Coronary artery (tissue), 2 donors: ENCODE measurements around the gene PLXNA3.

ENCODE experiments used
- DNase-seq: peaks from one replicate; pipeline ENCODE4 v3.0.0-alpha.2; 2017; ENCODE audit warnings: low spot score
- H3K27ac ChIP-seq, 2 donors: fragments of 200-600 bp; sonication (generic); one replicate each; pipeline ENCODE4 v1.5.1; 2016 to 2019
- H3K4me3 ChIP-seq: fragments of 200-600 bp; sonication (generic); 2 replicates; pipeline ENCODE4 v1.5.1; 2016; ENCODE audit warnings: mild to moderate bottlenecking, moderate library complexity
- TF ChIP-seq, protein P1 (sequence below): fragments of 200-600 bp; sonication (generic); IDR thresholded peaks from one replicate; pipeline ENCODE4 v1.5.1; 2019; ENCODE audit warnings: antibody characterized with exemption

PLXNA3 gene

DNA sequence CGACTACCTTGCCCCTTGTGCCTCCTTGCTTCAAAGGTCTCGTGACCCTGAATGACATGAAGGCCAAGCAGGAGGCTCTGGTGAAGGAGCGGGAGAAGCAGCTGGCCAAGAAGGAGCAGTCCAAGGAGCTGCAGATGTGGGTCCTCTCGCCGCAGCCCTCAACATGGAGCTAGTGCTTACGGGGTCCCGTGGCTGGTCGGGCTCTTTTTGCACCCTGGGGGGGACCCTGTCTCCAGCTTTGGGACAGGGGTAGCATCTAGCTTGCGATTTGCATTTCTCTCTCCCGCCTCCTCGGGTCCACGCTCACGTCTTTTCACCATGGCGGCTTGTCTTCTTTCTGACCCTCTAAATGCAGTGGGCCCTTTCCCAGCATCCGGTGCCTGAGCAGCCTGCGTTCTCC lies 12.3 kb upstream of the PLXNA3 start:
- DNase-seq, result no peak
- Histone ChIP-seq H3K4me3 (peak overlapping the region; percentile 73), H3K27ac (no peak overlapping the region)
- TF ChIP-seq, protein P1, sequence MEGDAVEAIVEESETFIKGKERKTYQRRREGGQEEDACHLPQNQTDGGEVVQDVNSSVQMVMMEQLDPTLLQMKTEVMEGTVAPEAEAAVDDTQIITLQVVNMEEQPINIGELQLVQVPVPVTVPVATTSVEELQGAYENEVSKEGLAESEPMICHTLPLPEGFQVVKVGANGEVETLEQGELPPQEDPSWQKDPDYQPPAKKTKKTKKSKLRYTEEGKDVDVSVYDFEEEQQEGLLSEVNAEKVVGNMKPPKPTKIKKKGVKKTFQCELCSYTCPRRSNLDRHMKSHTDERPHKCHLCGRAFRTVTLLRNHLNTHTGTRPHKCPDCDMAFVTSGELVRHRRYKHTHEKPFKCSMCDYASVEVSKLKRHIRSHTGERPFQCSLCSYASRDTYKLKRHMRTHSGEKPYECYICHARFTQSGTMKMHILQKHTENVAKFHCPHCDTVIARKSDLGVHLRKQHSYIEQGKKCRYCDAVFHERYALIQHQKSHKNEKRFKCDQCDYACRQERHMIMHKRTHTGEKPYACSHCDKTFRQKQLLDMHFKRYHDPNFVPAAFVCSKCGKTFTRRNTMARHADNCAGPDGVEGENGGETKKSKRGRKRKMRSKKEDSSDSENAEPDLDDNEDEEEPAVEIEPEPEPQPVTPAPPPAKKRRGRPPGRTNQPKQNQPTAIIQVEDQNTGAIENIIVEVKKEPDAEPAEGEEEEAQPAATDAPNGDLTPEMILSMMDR, result no peak

DNA sequence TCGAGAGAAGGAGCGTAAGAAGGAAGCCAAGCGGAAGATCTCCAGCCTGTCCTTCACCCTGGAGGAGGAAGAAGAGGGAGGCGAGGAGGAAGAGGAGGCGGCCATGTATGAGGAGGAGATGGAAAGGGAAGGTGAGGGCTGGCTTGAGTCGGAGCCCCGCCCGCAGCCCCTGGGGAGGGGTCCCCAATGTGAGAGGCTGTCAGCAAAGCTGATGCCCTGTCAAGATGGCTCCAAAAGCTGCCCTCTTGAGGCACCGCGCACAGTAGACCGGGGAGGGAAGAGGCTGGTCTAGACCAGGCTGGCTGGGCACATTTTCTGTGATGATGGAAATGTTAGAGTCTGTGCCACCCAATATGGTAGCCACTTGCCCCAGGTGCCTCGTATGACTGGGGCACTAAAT lies 11.7 kb upstream of the PLXNA3 start:
- no peak for DNase-seq
- Histone ChIP-seq H3K4me3 (no peak overlapping the region), H3K27ac (no peak overlapping the region)
- TF ChIP-seq, protein P1, result no peak

DNA sequence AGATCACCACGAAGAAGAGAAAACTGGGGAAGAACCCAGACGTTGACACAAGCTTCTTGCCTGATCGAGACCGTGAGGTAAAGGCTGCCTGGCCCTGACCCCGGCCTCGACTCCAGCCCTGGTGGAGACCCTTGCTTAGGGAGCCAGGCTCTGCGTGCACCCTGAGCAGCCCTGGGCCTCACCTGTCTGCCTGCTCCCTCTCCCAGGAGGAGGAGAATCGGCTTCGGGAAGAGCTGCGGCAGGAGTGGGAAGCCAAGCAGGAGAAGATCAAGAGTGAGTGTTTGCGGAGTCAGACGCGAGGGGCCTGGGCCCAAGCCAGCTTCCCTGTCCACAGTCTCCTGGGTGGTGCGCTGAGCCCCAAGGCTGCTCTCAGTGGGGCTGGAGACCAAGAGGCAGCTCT lies 9.6 kb upstream of the PLXNA3 start:
- TF ChIP-seq, protein P1, result no peak
- DNase-seq, result no peak

DNA sequence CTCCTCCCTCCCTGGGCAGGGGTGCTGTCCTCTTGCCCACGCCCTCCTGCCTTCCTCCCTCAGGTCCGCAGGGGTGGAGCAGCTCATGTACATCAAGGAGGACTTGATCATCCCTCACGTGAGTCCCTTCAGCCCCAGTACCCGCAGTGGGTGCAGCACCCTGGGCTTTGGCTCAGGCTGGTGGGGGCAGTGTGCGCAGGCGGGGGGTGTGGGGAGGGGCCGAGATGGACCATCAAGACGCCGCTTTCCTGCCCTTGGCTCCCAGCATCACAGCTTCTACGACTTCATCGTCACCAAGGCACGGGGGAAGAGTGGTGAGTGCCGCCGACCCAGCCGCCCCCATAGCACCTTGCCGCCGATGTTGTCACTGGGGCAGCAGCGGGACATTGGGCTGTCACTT lies 8.5 kb upstream of the PLXNA3 start:
- TF ChIP-seq, protein P1, result no peak
- H3K27ac ChIP-seq, result no peak overlapping the region
- no peak for DNase-seq
- no peak overlapping the region for H3K4me3 ChIP-seq

More for the DNA sequence above, 9.6 kb upstream of the PLXNA3 start:
- Histone ChIP-seq H3K27ac (no peak overlapping the region), H3K4me3 (no peak overlapping the region)

DNA sequence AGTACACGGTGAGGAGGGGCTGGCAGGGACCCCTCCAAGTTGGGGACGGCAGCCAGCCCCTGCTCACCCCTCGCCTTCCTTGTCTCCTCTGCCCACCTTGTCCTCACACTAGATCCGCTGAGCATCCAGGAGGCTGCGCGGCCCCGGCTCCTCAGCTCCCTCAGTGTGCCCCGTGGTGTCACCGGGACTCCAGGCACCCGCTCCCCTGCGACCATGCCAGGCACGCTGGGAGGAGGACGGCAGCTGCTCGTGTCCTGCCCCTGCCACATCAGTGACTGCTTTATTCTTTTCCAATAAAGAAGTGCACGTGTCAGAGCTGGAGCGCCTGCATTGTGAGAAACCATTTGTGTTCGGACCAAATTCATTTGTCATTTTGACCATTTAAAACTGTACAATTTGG lies 7.8 kb upstream of the PLXNA3 start:
- no peak overlapping the region for H3K4me3 ChIP-seq
- no peak for DNase-seq
- H3K27ac ChIP-seq, result no peak overlapping the region
- TF ChIP-seq, protein P1, result no peak

DNA sequence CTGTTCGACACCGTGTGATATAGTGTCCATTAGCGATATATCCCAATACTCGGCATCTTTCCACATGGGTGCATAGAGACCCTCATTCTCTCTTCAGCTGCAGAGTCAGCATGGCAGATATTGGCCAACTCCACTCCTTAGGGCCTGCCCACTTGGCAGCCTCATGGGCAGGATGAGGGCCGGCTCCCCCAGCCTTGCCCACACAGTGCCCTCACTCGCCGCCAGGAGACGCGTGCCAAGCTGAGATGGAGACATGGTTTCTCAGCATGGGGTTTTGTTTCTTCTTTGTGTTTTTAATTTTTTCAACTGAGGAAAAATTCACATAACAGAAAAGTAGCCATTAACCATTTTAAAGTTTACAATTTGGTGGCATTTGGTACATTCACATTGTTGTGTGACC lies 5.3 kb upstream of the PLXNA3 start:
- TF ChIP-seq, protein P1, result no peak
- Histone ChIP-seq H3K4me3 (no peak overlapping the region), H3K27ac (no peak overlapping the region)
- no peak for DNase-seq

DNA sequence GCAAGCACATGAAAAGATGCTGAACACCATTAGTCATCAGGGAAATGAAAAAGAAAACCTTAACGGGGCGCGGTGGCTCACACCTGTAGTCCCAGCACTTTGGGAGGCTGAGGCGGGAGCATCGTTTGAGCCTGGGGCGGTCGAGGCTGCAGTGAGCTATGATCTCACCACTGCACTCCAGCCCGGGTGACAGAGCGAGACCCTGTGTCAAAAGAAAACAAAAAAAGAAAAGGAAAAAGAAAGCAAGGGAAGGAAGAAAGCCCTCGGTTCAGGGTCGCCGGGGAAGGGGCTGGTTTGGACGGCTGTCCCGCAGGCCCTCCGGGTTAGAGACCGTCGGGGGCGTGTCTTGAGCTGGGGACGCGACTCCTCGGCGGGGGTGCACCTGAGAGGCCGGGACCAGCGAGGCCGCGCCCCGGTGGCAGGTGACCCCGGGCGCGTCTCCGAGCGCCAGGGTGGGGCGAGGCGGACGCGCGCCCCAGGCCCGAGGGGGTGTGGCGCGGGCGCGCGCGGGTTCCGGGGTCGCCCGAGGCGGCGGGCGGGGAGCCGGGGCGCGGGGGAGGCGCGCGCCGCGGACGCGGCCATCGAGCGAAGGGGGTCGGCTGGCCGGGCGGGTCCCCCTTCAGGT lies 478 bp upstream of the PLXNA3 start:
- peak overlapping the region; percentile 81 for H3K4me3 ChIP-seq
- DNase-seq, result no peak
- peak overlapping the region; percentile 13 to 86 for H3K27ac ChIP-seq
- TF ChIP-seq, protein P1, result no peak
